Measurements from ENCODE around the gene HOXC11. TPM values are rescaled to one million over a fixed set of nuclear protein-coding genes. Genes with fewer than 3 reads are reported as not detected.

Gene HOXC11
- total RNA-seq = 1.8 and 2.6 TPM in 2 replicates

DNA sequence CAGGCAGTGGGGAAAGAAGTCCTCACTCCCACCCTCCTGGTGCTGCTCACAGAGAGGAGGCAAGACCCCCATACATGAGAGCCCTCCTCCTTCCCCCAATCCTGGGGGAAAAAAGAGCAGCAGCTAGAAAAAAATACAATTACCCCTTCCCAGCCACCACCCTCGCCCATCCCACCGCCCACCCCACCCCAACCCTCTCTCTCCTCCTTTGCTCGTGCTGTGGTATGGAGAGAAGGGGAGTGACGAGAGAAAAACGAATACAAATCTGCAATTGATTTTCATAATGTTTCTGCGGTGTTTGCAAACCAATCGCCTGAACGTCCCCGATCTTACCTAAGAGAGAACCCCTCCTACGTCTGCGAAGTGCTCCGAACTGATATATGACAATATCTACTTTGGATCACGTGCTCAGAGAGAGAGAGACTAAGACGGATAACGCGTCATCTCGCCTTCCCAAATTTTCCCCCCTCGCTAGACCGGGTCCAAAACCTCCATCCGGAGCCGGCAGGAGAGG, at the start of gene HOXC11:
Gene HOXC11, plus strand, starts transcription at position 405 of the 514 bp plus-strand sequence. CDS start 116 bp downstream, outside the sequence.

DNA sequence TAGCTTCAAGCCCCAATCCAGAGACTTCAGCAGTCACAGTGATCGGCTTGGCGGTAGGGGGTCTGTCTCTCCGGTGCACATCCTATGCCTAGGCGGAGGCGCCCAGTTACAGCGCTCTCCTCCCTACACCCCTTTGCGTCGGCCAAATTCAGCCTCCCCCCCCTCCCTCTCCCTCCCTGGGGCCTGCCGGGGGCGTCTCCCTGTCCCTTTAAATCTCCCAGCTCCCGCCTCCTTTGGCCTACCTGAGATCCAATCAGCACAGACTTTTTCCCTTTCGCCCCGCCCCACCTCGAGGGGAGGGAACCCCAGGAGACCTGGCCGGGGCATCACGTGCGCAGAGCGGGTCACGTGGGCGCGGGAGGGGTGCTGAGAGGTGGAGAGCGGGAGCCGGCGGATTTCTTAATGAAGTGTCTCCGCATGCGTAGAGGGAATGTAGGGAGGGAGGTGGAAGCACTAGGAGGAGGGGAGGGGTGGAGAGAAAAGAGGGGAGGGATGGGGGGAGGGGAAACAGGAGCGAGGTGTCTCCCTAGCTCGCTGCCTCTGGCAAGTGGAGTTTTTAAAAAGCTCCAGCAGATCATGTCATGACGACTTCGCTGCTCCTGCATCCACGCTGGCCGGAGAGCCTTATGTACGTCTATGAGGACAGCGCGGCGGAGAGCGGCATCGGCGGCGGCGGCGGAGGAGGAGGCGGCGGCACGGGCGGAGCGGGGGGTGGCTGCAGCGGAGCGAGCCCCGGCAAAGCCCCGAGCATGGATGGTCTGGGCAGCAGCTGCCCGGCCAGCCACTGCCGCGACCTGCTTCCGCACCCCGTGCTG, 34.4 kb upstream of the HOXC11 start, which contains the start of gene HOXC13:
Gene HOXC13, plus strand, starts transcription at position 506 of the 815 bp plus-strand sequence. Its CDS starts 76 bp downstream, at position 582.

DNA sequence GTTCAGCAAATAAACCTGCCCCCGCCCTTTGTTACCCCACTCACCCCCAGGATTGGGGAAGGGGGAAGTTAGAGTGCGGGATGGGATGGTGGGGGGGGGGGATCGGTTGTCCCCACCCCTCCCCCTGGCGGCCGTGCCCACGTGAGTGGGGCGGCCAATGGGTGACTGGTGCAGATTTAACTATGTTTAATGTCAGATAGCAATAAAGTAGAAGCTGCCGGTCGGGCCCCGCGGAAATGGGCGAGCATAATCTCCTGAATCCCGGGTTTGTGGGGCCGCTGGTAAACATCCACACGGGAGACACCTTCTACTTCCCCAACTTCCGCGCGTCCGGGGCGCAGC, 18.3 kb upstream of the HOXC11 start, which contains the start of gene HOXC12:
Gene HOXC12, plus strand, starts transcription at position 210 of the 342 bp plus-strand sequence. Its CDS starts 27 bp downstream, at position 237.

DNA sequence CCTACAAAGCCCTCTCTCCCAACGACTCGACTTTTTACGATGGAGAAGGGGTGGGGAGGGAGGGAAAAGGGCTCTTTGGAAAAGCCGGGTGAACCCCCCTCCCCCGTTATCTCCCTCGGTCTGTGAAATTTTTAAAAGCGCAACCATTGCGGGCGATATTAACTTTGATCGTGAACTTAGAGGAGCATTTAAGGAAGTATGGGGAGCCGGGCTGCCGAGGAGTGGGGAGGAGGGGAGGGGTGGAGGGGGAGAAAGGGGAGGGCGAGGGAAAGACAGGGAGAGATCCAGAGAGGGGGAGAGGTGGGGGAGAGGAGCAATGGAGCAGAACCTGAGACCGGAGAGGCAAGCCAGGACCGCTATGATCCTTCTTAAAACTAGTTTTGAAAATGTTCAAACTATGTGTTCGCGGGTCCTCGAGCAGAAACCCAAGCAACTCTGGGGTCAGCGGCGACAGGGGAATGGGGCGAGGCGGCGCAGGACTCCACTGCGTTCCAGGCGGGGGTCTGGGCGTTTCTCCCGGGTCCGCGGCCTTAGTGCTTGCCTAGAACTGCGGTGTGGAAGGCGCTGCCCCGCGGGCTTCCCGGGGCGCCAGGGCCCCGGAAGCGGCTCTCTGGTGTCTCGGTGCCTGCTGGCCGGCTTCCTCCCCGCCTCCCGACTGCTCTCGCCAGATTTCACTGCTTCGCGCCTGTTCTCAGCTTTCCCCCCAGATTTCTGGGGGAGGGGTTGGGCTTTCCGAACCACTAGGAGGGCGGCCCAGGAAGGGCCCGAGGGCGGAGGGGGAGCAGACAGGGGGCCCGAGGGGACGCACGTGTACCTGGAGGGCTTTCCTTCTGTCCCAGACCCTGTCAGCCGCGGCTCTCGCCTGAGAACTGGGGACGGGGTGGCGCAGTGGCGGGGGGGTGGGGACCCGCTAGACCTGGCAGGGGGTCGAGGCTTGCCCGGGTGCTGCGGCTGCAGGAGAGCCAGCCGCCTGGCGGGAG, 1.4 kb downstream of the HOXC11 start, which contains the start of gene HOTAIR:
Gene HOTAIR, minus strand, starts transcription at position 871 of the 980 bp plus-strand sequence.

DNA sequence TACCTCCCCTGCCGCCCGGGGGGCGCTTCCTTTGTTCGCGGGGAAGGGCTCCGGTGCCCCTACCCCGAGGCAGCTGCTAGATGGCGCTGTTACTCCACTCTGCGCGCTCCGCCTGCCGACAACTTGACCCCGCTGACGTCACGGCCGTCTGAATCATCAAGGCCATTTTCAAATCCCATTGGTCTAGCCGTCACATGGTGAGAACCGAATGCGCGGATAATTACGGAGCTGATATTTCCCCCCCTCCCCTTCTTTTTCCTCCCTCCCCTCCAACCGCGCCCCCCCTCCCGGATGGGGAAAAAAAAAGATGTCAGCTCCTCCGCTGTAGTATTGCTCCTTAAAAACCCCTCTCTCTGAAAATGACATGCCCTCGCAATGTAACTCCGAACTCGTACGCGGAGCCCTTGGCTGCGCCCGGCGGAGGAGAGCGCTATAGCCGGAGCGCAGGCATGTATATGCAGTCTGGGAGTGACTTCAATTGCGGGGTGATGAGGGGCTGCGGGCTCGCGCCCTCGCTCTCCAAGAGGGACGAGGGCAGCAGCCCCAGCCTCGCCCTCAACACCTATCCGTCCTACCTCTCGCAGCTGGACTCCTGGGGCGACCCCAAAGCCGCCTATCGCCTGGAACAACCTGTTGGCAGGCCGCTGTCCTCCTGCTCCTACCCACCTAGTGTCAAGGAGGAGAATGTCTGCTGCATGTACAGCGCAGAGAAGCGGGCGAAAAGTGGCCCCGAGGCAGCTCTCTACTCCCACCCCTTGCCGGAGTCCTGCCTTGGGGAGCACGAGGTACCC, 12.2 kb downstream of the HOXC11 start, which contains the start of gene HOXC10:
Gene HOXC10, plus strand, starts transcription at position 246 of the 791 bp plus-strand sequence. Its CDS starts 114 bp downstream, at position 360.

DNA sequence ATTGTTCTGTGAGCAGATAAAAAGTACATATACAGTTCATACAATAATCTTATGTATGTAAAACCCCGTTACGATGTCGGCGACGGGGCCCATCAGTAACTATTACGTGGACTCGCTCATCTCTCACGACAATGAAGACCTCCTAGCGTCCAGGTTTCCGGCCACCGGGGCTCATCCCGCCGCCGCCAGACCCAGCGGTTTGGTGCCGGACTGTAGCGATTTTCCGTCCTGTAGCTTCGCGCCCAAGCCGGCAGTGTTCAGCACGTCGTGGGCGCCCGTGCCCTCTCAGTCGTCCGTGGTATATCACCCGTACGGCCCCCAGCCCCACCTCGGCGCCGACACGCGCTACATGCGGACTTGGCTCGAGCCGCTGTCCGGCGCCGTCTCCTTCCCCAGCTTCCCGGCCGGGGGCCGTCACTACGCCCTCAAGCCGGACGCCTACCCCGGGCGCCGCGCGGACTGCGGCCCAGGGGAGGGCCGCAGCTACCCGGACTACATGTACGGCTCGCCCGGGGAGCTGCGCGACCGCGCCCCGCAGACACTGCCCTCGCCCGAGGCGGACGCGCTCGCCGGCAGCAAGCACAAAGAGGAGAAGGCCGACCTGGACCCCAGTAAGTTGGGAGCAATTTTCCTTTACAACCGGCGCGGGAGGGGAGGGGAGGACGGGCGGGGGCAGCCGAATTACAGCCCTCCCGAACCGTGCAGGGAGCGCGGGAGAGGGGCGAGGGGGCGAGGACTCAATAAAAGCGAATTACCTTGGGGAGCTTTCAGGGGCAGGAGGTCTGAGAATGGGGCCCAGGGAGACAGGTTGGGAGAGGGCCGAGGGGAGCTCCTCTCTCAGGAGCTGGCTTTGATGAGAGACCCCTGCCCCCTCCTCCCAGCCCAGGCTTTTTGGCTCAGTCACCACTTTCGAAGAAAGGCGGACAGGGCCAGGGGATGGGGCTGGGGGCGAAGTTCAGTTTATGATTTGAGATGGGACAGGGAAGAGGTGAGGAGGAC, 27.5 kb downstream of the HOXC11 start, which contains the start of gene HOXC9:
Gene HOXC9, plus strand, starts transcription at position 46 of the 999 bp plus-strand sequence. Its CDS starts 28 bp downstream, at position 74.

Other genes starting within 250 kb of the HOXC11 start
- gene CALCOCO1, start 245.7 kb upstream of the HOXC11 start, total RNA-seq = 73.7 and 99.5 TPM in 2 replicates
- not detected in 2 replicates for gene CISTR, start 221.1 kb upstream of the HOXC11 start, total RNA-seq
- gene HOXC13, start 34.3 kb upstream of the HOXC11 start, total RNA-seq = not detected in 2 replicates
- gene HOXC12, start 18.2 kb upstream of the HOXC11 start, total RNA-seq = not detected in 2 replicates
- 5.7 and 6.2 TPM in 2 replicates for gene HOTAIR, start 1.8 kb downstream of the HOXC11 start, total RNA-seq
- gene HOXC10, start 12.0 kb downstream of the HOXC11 start, total RNA-seq = 6.2 and 10.7 TPM in 2 replicates
- 4.3 and 4.5 TPM in 2 replicates for gene HOXC9, start 27.0 kb downstream of the HOXC11 start, total RNA-seq
- gene HOXC8, start 35.9 kb downstream of the HOXC11 start, total RNA-seq = 4.4 and 4.5 TPM in 2 replicates
- gene HOXC6, start 55.3 kb downstream of the HOXC11 start, total RNA-seq = 4.2 and 4.7 TPM in 2 replicates
- 0.59 and 0.65 TPM in 2 replicates for gene HOXC5, start 59.9 kb downstream of the HOXC11 start, total RNA-seq
- 1.1 and 1.5 TPM in 2 replicates for gene HOXC4, start 80.7 kb downstream of the HOXC11 start, total RNA-seq
- 21.7 and 31.8 TPM in 2 replicates for gene SMUG1, start 215.9 kb downstream of the HOXC11 start, total RNA-seq

Data from smooth muscle cell of the umbilical artery (primary cell).